H1 (cell line): ENCODE data around the gene THBD. TPM values are rescaled to one million over a fixed set of nuclear protein-coding genes. Genes with fewer than 3 reads are reported as not detected.

Experiments used
- JUND ChIP-seq: IDR thresholded peaks from 2 replicates; pipeline ENCODE4 v1.6.1; 2011; ENCODE audit warnings: mild to moderate bottlenecking, improper control_type of control experiment, low read length
- RFX5 ChIP-seq: IDR thresholded peaks from 2 replicates; pipeline ENCODE4 v1.6.1; 2011; ENCODE audit warnings: low read depth, low read length, improper control_type of control experiment, borderline replicate concordance
- SRF ChIP-seq: IDR thresholded peaks from 2 replicates; pipeline ENCODE4 v1.6.1; 2011; ENCODE audit warnings: mild to moderate bottlenecking, low read depth, low read length, moderate library complexity
- polyA plus RNA-seq, 7 experiments: library from polyadenylated mRNA; depleted of rRNA in 3 of 7; stranded (reverse) in 5 of 7; unstranded in 2 of 7; fragments of >200 nt in 5 of 7; fragments of 200-250 nt in 2 of 7; gene quantifications; 1 replicate in 5 of 7; 2 replicates in 1 of 7; 4 replicates in 1 of 7; pipeline versions ENCODE4 v1.2.1 to v1.2.3, GENCODE V29; 2011 to 2013; ENCODE audit warnings: missing spikeins in 2 of 7, mixed read lengths in 2 of 7
- total RNA-seq: library from RNA; stranded (reverse); fragmentation: NEBNext Ultra II Directional; extraction: Animal tissue kit (Norgen Biotek cat#: 25700); gene quantifications from 2 replicates; pipeline ENCODE4 v1.2.1, GENCODE V29; 2021

The THBD gene
- total and polyA plus RNA-seq, 2 of the 8 experiments (the other 6 are each of a cell fraction or from before 2014, with no cell fraction given), result 0.21 to 0.43 TPM

DNA sequence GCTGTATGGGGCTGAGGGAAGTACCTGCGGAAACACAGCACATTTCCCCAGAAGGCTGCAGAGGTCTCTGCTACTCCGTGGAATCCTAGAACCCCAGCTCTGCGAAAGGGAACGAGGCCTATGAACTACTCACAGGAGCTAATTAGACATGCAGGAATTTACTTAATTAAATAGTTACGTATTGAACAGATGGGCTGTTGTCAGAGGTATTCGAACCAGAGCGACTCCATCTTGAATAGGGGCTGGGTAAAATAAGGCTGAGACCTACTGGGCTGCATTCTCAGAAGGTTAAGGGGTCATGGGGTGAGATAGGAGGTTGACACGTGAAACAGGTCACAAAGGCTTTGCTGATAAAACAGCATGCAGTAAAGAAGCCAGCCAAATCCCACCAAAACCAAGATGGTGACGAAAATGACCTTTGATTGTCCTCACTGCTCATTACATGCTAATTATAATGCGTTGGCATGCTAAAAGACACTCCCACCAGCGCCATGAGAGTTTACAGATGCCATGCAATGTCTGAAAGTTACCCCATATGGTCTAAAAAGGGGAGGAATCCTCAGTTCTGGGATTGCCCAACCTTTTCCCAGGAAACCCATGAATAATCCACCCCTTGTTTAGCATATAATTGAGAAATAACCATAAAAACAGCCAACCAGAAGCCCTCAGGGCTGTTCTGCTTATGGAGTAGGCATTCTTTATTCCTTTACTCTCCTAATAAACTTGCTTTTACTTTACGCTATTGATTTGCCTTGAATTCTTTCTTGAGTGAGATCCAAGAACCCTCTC, 29.0 kb downstream of the THBD start (continued):
- TF ChIP-seq RFX5 (no peak), SRF (no peak), JUND (no peak)
